ENCODE data around the gene SHROOM1. TPM values are rescaled to one million over a fixed set of nuclear protein-coding genes. Genes with fewer than 3 reads are reported as not detected.

SHROOM1 gene
- total and polyA plus RNA-seq, 2 donors (not counting 3 experiments of a cell fraction or from before 2014, with no cell fraction given) = 12.8 to 20.9 TPM

DNA sequence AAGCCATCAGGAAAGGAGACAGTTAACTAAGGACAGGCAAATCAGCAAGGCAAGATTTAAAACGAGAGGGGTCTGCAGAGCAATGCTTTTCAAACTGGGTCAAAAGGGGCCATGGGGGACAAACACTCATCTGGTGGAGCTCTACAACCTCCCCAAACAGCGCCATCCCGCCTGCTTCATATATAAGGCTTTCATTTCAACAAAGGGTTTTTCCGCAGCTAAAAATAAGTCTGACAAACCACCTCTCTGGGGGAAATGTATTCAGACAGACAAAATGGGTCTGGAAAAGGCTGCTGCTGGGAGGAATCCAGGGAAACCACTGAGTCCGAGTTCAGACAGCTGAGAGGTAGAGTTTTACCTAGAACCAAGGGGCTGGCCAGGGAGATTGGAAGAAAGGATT is 45.1 kb downstream of the SHROOM1 start:
- Histone ChIP-seq H3K9ac (replicated peaks; ENCODE audit: extremely low read depth, insufficient read depth, low read length) (no peak overlapping the region), H4K20me1 (replicated peaks; ENCODE audit: control insufficient read depth, extremely low read depth, insufficient read depth, low read length) (no peaks in the 10 kb centered on the region), H3K36me3 (ENCODE audit: control insufficient read depth in 2 of 2, extremely low read depth in 1 of 2, insufficient read depth in 2 of 2, low read length in 2 of 2) (no peaks in the 10 kb centered on the region), H3K4me2 (ENCODE audit: insufficient read depth, low read length) (no peak overlapping the region), H2AFZ (ENCODE audit: low read depth, low read length) (no peak overlapping the region), H3K4me3 (replicated peaks in 1 of 3; ENCODE audit: insufficient read depth in 1 of 3, low read depth in 1 of 3, low read length in 3 of 3) (no peak overlapping the region), H3K27me3 (ENCODE audit: control insufficient read depth in 2 of 2, insufficient read depth in 2 of 2, low read length in 2 of 2) (no peaks in the 10 kb centered on the region), H3K27ac (ENCODE audit: insufficient read depth, low read depth, low read length) (no peak overlapping the region), H3K9me1 (replicated peaks; ENCODE audit: control insufficient read depth, extremely low read depth, insufficient read depth, low read length) (no peaks in the 10 kb centered on the region), H3K9me3 (replicated peaks; ENCODE audit: control insufficient read depth, insufficient read depth, low read length) (no peaks in the 10 kb centered on the region), H3K79me2 (ENCODE audit: control insufficient read depth, insufficient read depth, low read length) (no peaks in the 10 kb centered on the region), H3K4me1 (ENCODE audit: control insufficient read depth, extremely low read depth, insufficient read depth, low read length) (peaks cover 12% of the 10 kb centered on the region)
- intact Hi-C loops (cut with micrococcal nuclease) (no loop called here), dilution Hi-C loops (cut with MboI; ENCODE audit: extremely low pct_ligation_motif_present, low sequenced_read_pairs) (no loop called here)
- no TSS peak for BruUV-seq (replicated peaks)
- POLR2A ChIA-PET = no interaction called here
- CTCF ChIA-PET = interaction anchor here (1.2 to 1.9 kb wide), 2 partner anchors 13 to 34 kb away, joined by 4 to 11 read pairs; no protein-coding TSS in a partner anchor
- no peak for DNase-seq (ENCODE audit: low read depth, low spot score)
- FAIRE-seq = no peak
- TF ChIP-seq MYC (IDR thresholded peaks at IDR 0.05; ENCODE audit: low read depth, low read length) (no peak), CTCF (IDR thresholded peaks at IDR 0.05; ENCODE audit: extremely low read depth in 1 of 2, insufficient read depth in 1 of 2, low read depth in 1 of 2, low read length in 2 of 2) (no peak), MAX (IDR thresholded peaks at IDR 0.05; ENCODE audit: insufficient read depth, insufficient read length) (no peak), GATA2 (IDR thresholded peaks at IDR 0.05; ENCODE audit: insufficient read depth, insufficient read length, low read depth, low read length) (no peak), JUN (IDR thresholded peaks at IDR 0.05; ENCODE audit: borderline replicate concordance, insufficient read depth, insufficient read length, low read depth) (no peak), POLR2AphosphoS5 (IDR thresholded peaks at IDR 0.05; ENCODE audit: insufficient read depth, low read depth, low read length) (no peak), FOS (IDR thresholded peaks at IDR 0.05; ENCODE audit: borderline replicate concordance, insufficient read depth, low read length) (no peak), EZH2 (IDR thresholded peaks at IDR 0.05; ENCODE audit: borderline replicate concordance, low read depth, low read length, severe bottlenecking) (no peak)
